ENCODE results near the gene MPZL2. TPM values are rescaled to one million over a fixed set of nuclear protein-coding genes. Genes with fewer than 3 reads are reported as not detected.

The MPZL2 gene
- total RNA-seq, 1 experiment from 2014 or later: 0.26 TPM

- Histone ChIP-seq H3K79me2 (ENCODE audit: insufficient read depth, low read length) (no peaks in the 10 kb centered on the region), H2AK5ac (ENCODE audit: insufficient read length, low read length) (no peak overlapping the region), H3K4ac (ENCODE audit: low read depth, low read length) (no peak overlapping the region), H4K91ac (ENCODE audit: insufficient read length, low read depth, low read length) (no peak overlapping the region), H3K23ac (ENCODE audit: insufficient read length, low read depth, low read length) (no peak overlapping the region), H4K5ac (ENCODE audit: insufficient read length, low read depth, low read length) (no peak overlapping the region), H3K18ac (ENCODE audit: insufficient read length, low read depth, low read length) (no peak overlapping the region), H3K56ac (ENCODE audit: insufficient read length, low read depth, low read length) (no peak overlapping the region), H4K8ac (replicated peaks; ENCODE audit: insufficient read length, low read depth, low read length) (no peak overlapping the region), H3K9ac (ENCODE audit: extremely low read depth, insufficient read length, low read length) (no peak overlapping the region), H3T11ph (ENCODE audit: low read length) (no peak overlapping the region), H3K9me3 (ENCODE audit: control insufficient read depth, low read depth, low read length) (no peaks in the 10 kb centered on the region), H3K4me1 (ENCODE audit: insufficient read depth, low read length) (no peaks in the 10 kb centered on the region; the same call in 1 of the 2 replicates), H3K23me2 (ENCODE audit: insufficient read length, low read depth, low read length, poor library complexity, severe bottlenecking) (no peaks in the 10 kb centered on the region), H3K14ac (ENCODE audit: insufficient read depth, low read length) (no peak overlapping the region), H2BK15ac (ENCODE audit: low read depth, low read length) (no peak overlapping the region), H3K79me1 (ENCODE audit: insufficient read depth, low read depth, low read length, poor library complexity, severe bottlenecking) (no peaks in the 10 kb centered on the region), H3K27ac (ENCODE audit: insufficient read length, low read depth, low read length) (no peak overlapping the region), H2AFZ (ENCODE audit: low read length) (no peak overlapping the region), H2BK12ac (ENCODE audit: insufficient read length, low read depth, low read length) (no peak overlapping the region), H2BK5ac (ENCODE audit: insufficient read length, low read length) (no peak overlapping the region), H4K20me1 (ENCODE audit: control insufficient read depth, insufficient read depth, insufficient read length) (no peaks in the 10 kb centered on the region), H2BK120ac (ENCODE audit: low read depth, low read length, poor library complexity, severe bottlenecking) (no peak overlapping the region), H3K27me3 (ENCODE audit: insufficient read depth, low read length) (peaks cover 2% of the 10 kb centered on the region; the same call in 1 of the 2 replicates), H2BK20ac (ENCODE audit: low read depth, low read length, poor library complexity, severe bottlenecking) (no peak overlapping the region), H3K4me2 (ENCODE audit: insufficient read depth, insufficient read length, low read length) (no peak overlapping the region)
- H3K27me3 Mint-ChIP-seq (ENCODE audit: low read depth): peaks cover 80% of the 10 kb centered on the region
- H3K4me1 Mint-ChIP-seq: peaks cover 1 to 12% of the 10 kb centered on the region in 2 experiments
- peak; percentile 54 for TF ChIP-seq CTCF (conservative IDR thresholded peaks at IDR 0.05)
- no peaks in the 10 kb centered on the region for H3K36me3 Mint-ChIP-seq (ENCODE audit: insufficient read depth in 1 of 3, low read depth in 3 of 3)
- no peaks in the 10 kb centered on the region; a peak in 1 of 5 replicates for H3K9me3 Mint-ChIP-seq
- no CpG with 5 or more reads among the region's 1 CpG for WGBS (ENCODE audit: extremely low coverage, insufficient read length, low lambda C conversion rate)
- DNase-seq: no peak
- H3K4me3 Mint-ChIP-seq: no peak overlapping the region
- no peak overlapping the region for H3K27ac Mint-ChIP-seq
Observed at GRCh38 chr11:118258410-118258809, 5.7 kb downstream of the MPZL2 start.

Measured in H9 (cell line).